Endodermal cell (in vitro differentiated cells): ENCODE measurements around the gene DAZ4. TPM values are rescaled to one million over a fixed set of nuclear protein-coding genes. Genes with fewer than 3 reads are reported as not detected.
"Not testable (repeated sequence)": the region's sequence is repeated elsewhere in the genome, so short reads cannot be mapped to it uniquely, and the experiment has no call there.

Source experiments
- DNase-seq: peaks from one replicate; pipeline ENCODE4 v3.0.0-alpha.2; 2017
- H3K27ac ChIP-seq: 2 replicates; pipeline ENCODE4 v1.5.1; 2013; ENCODE audit warnings: mild to moderate bottlenecking, low read depth, low read length, moderate library complexity
- H3K27me3 ChIP-seq: 2 replicates; pipeline ENCODE4 v1.6.1; 2013; ENCODE audit warnings: mild to moderate bottlenecking, low read length, moderate library complexity; ENCODE audit not compliant: insufficient read depth, control insufficient read depth, poor library complexity, severe bottlenecking
- H3K36me3 ChIP-seq: 2 replicates; pipeline ENCODE4 v1.7.0; 2013; ENCODE audit warnings: mild to moderate bottlenecking, low read length, moderate library complexity; ENCODE audit not compliant: control insufficient read depth, insufficient read depth
- H3K4me1 ChIP-seq: one replicate; pipeline ENCODE4 v1.7.0; 2013; ENCODE audit warnings: low read length; ENCODE audit not compliant: control insufficient read depth, insufficient read depth
- H3K4me3 ChIP-seq: 2 replicates; pipeline ENCODE4 v1.5.1; 2013; ENCODE audit warnings: mild to moderate bottlenecking, low read length, moderate library complexity
- H3K9ac ChIP-seq: 2 replicates; pipeline ENCODE4 v1.6.1; 2013; ENCODE audit warnings: mild to moderate bottlenecking, low read length, moderate library complexity; ENCODE audit not compliant: poor library complexity, severe bottlenecking; ENCODE audit errors: extremely low read depth
- H3K9me3 ChIP-seq: 2 replicates; pipeline ENCODE4 v1.6.1; 2013; ENCODE audit warnings: mild to moderate bottlenecking, low read length, moderate library complexity; ENCODE audit not compliant: control insufficient read depth
- H3K27ac Mint-ChIP-seq: 2 replicates; pipeline ENCODE4 v1.8.0; 2020; ENCODE audit warnings: mixed read lengths
- H3K27me3 Mint-ChIP-seq: 2 replicates; pipeline ENCODE4 v1.8.0; 2021; ENCODE audit warnings: mild to moderate bottlenecking, mixed read lengths; ENCODE audit not compliant: insufficient read depth
- H3K36me3 Mint-ChIP-seq: 2 replicates; pipeline ENCODE4 v1.8.0; 2020; ENCODE audit warnings: low read depth, mixed read lengths
- H3K4me1 Mint-ChIP-seq: 2 replicates; pipeline ENCODE4 v1.8.0; 2020; ENCODE audit warnings: mixed read lengths
- H3K4me3 Mint-ChIP-seq: 2 replicates; pipeline ENCODE4 v1.8.0; 2020; ENCODE audit warnings: mild to moderate bottlenecking, moderate library complexity, mixed read lengths
- H3K9me3 Mint-ChIP-seq: 2 replicates; pipeline ENCODE4 v1.8.0; 2020; ENCODE audit warnings: mild to moderate bottlenecking, mixed read lengths
- WGBS, 2 experiments: methylation state at CpG; one replicate each; pipeline versions ENCODE4 v1.1.5 to v1.1.7; 2013; ENCODE audit warnings: missing lambda C conversion rate in 2 of 2, mixed read lengths in 1 of 2; ENCODE audit not compliant: insufficient coverage in 1 of 2, insufficient read length in 1 of 2; 5-methylcytosine and 5-hydroxymethylcytosine counted together
- long read RNA-seq, 4 experiments: library from polyadenylated mRNA in 2 of 4; library from RNA in 1 of 4; library from capped mRNA in 1 of 4; stranded (forward) in 3 of 4; unstranded in 1 of 4; transcript quantifications; one replicate each; pipeline ENCODE4 v2.0.0, GENCODE V29; 2020 to 2021; ENCODE audit warnings: inconsistent platforms in 1 of 4
- polyA plus RNA-seq, 2 experiments: library from polyadenylated mRNA; stranded (reverse); fragments of 50-300 nt; gene quantifications; one replicate each; pipeline ENCODE4 v1.2.3, GENCODE V29; 2013
- total RNA-seq, 2 donors: library from RNA; stranded (reverse); fragmentation: NEBNext Ultra II Directional in 1 of 2; extraction: Animal tissue kit (Norgen Biotek cat#: 25700) in 1 of 2; gene quantifications; 2 replicates in 1 of 2; 3 replicates in 1 of 2; pipeline ENCODE4 v1.2.1, GENCODE V29; 2021

The DAZ4 gene, protein sequence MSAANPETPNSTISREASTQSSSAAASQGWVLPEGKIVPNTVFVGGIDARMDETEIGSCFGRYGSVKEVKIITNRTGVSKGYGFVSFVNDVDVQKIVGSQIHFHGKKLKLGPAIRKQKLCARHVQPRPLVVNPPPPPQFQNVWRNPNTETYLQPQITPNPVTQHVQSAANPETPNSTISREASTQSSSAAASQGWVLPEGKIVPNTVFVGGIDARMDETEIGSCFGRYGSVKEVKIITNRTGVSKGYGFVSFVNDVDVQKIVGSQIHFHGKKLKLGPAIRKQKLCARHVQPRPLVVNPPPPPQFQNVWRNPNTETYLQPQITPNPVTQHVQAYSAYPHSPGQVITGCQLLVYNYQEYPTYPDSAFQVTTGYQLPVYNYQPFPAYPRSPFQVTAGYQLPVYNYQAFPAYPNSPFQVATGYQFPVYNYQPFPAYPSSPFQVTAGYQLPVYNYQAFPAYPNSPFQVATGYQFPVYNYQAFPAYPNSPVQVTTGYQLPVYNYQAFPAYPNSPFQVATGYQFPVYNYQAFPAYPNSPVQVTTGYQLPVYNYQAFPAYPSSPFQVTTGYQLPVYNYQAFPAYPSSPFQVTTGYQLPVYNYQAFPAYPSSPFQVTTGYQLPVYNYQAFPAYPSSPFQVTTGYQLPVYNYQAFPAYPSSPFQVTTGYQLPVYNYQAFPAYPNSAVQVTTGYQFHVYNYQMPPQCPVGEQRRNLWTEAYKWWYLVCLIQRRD
- total RNA-seq, result not detected
- polyA plus RNA-seq (2013, experiment 1 of 2), result not detected
- not detected for polyA plus RNA-seq (2013, experiment 2 of 2)
- long read RNA-seq, experiment 1, result 0 reads
- long read RNA-seq, experiment 2, result 0 reads
- long read RNA-seq, experiment 3, result 0 reads
- long read RNA-seq, experiment 4, result 0 reads

DNA sequence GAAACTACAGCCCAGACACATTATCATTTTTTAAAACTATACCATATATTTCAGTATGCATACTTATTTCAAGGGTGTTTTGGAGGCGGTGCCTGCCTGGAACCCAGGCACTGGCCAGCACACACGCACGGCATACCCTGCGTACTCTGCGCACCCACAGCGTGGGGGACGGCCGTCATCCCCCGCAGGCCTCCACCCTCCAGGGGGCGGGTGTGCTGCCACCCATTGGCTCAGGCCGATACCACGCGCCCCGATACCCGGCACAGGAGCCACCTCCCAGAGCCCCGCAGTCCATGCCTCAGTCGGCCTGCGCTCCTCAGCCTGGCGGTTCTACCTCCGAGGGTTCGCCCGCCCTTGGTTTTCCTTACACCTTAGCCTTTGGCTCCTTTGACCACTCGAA, at the start of gene DAZ4:
Gene DAZ4, plus strand, starts transcription at position 301 of the 400 bp plus-strand sequence. CDS start 208 bp downstream, outside the sequence.
- not testable (repeated sequence) for H3K4me1 Mint-ChIP-seq, H3K36me3 ChIP-seq, H3K4me3 Mint-ChIP-seq, H3K36me3 Mint-ChIP-seq, H3K27me3 ChIP-seq, H3K4me3 ChIP-seq, H3K27ac ChIP-seq, H3K27ac Mint-ChIP-seq, H3K9me3 ChIP-seq, H3K27me3 Mint-ChIP-seq, H3K4me1 ChIP-seq, DNase-seq, H3K9me3 Mint-ChIP-seq, H3K9ac ChIP-seq
- no CpG with 5 or more reads among the region's 23 CpGs for WGBS, 2 experiments

DNA sequence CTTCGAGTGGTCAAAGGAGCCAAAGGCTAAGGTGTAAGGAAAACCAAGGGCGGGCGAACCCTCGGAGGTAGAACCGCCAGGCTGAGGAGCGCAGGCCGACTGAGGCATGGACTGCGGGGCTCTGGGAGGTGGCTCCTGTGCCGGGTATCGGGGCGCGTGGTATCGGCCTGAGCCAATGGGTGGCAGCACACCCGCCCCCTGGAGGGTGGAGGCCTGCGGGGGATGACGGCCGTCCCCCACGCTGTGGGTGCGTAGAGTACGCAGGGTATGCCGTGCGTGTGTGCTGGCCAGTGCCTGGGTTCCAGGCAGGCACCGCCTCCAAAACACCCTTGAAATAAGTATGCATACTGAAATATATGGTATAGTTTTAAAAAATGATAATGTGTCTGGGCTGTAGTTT, 20.4 kb upstream of the DAZ4 start, which contains the start of gene DAZ3:
Gene DAZ3, minus strand, starts transcription at position 101 of the 400 bp plus-strand sequence. CDS start 208 bp downstream, outside the sequence.
- not testable (repeated sequence) for H3K9me3 Mint-ChIP-seq

DNA sequence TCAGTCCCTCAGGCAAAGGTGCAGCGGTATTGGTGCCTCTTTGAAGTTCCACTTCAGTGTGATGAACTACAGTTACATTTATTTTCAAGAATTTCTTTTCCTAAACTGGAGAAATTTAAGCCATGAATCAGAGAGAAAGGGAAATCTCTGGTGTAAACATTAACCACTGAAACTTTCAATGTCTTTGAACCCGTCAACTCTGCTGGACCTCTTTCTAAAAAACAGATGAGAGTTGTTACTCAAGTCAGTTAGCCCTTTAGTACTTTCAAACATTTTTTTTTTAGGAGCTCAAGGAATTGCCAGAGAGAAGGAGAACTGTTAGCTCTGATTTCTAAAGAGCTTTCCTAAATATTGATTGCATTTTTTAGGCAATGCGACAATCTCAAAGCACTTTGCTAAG, 11.9 kb upstream of the DAZ4 start:
- not testable (repeated sequence) for H3K27ac ChIP-seq, H3K27me3 Mint-ChIP-seq, H3K4me1 ChIP-seq, H3K4me1 Mint-ChIP-seq, H3K4me3 ChIP-seq, H3K27me3 ChIP-seq, H3K4me3 Mint-ChIP-seq, H3K9me3 Mint-ChIP-seq, DNase-seq, H3K9me3 ChIP-seq, H3K36me3 ChIP-seq, H3K36me3 Mint-ChIP-seq, H3K27ac Mint-ChIP-seq, H3K9ac ChIP-seq
- no CpG with 5 or more reads among the region's 3 CpGs for WGBS, 2 experiments

More for the DNA sequence above, 20.4 kb upstream of the DAZ4 start, which contains the start of gene DAZ3:
- H3K9me3 ChIP-seq, H3K27me3 Mint-ChIP-seq, H3K4me3 Mint-ChIP-seq, H3K27ac Mint-ChIP-seq, H3K27me3 ChIP-seq, H3K4me1 Mint-ChIP-seq, H3K36me3 ChIP-seq, DNase-seq, H3K4me1 ChIP-seq, H3K4me3 ChIP-seq, H3K36me3 Mint-ChIP-seq, H3K27ac ChIP-seq, H3K9ac ChIP-seq: not testable (repeated sequence)
- no CpG with 5 or more reads among the region's 23 CpGs for WGBS, 2 experiments

DNA sequence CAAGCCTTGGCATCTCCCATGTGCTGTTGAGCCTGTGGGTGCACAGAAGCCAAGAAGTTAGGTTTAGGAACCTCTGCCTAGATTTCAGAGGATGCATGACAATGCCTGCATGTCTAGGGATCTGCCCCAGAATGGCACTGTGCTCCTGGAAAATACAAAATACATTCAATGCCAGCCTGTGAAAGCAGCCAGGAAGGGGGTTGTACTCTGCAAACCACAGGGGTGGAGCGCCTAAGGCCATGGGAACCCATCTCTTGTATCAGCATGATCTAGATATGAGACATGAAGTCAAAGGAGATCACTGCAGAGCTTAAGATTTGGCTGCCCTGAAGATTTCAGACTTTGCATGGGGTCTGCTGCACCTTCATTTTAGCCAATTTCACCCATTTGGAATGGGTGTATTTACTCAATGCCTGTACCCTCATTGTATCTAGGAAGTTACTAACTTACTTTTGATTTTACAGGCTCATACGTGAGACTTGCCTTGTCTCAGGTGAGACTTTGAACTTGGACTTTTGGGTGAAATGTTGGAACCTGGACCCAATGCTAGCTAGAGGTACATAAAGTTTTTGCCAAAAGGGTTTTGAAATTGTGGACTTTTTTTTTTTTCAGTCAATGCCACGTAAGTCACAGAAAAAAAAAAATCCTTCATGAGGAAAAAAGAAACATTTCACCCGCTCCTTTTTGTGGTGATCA, 9.4 kb upstream of the DAZ4 start:
- not testable (repeated sequence) for H3K9me3 ChIP-seq, H3K4me3 Mint-ChIP-seq, H3K4me1 Mint-ChIP-seq, H3K4me3 ChIP-seq, H3K4me1 ChIP-seq, H3K36me3 ChIP-seq, H3K36me3 Mint-ChIP-seq, DNase-seq, H3K27ac Mint-ChIP-seq, H3K9me3 Mint-ChIP-seq, H3K27me3 ChIP-seq, H3K27me3 Mint-ChIP-seq, H3K9ac ChIP-seq, H3K27ac ChIP-seq
- no CpG with 5 or more reads among the region's 4 CpGs for WGBS, 2 experiments

DNA sequence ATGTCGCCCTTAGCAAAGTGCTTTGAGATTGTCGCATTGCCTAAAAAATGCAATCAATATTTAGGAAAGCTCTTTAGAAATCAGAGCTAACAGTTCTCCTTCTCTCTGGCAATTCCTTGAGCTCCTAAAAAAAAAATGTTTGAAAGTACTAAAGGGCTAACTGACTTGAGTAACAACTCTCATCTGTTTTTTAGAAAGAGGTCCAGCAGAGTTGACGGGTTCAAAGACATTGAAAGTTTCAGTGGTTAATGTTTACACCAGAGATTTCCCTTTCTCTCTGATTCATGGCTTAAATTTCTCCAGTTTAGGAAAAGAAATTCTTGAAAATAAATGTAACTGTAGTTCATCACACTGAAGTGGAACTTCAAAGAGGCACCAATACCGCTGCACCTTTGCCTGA, 8.7 kb upstream of the DAZ4 start:
- not testable (repeated sequence) for H3K9me3 ChIP-seq, H3K27me3 ChIP-seq, H3K36me3 ChIP-seq, H3K4me1 Mint-ChIP-seq, H3K4me1 ChIP-seq, H3K27ac Mint-ChIP-seq, H3K27ac ChIP-seq, H3K4me3 Mint-ChIP-seq, H3K27me3 Mint-ChIP-seq, H3K36me3 Mint-ChIP-seq, H3K4me3 ChIP-seq, H3K9me3 Mint-ChIP-seq, DNase-seq, H3K9ac ChIP-seq
- WGBS, 2 experiments, result no CpG with 5 or more reads among the region's 4 CpGs
